Loucy (cell line): ENCODE results near the gene DDX39A.

Experiments used
- H2AFZ ChIP-seq: fragments of 200-600 bp; sonication (generic); 2 replicates; pipeline ENCODE4 v1.6.0; 2016; ENCODE audit warnings: antibody characterized with exemption, mild to moderate bottlenecking, low read length, moderate library complexity
- H3F3A ChIP-seq: fragments of 200-600 bp; 2 replicates; pipeline ENCODE4 v1.6.0; 2016; ENCODE audit warnings: antibody characterized with exemption, low read depth, mild to moderate bottlenecking
- H3K27me3 ChIP-seq: fragments of 200-600 bp; sonication (generic); 2 replicates; pipeline ENCODE4 v1.6.1; 2014; ENCODE audit warnings: low read length, mild to moderate bottlenecking; ENCODE audit not compliant: insufficient read depth, poor library complexity, severe bottlenecking
- H3K36me3 ChIP-seq: fragments of 200-600 bp; sonication (generic); 2 replicates; pipeline ENCODE4 v1.6.1; 2016; ENCODE audit warnings: low read length; ENCODE audit not compliant: insufficient read depth
- H3K4me1 ChIP-seq: fragments of 200-600 bp; sonication (generic); 2 replicates; pipeline ENCODE4 v1.5.1; 2014; ENCODE audit warnings: low read length, mild to moderate bottlenecking; ENCODE audit not compliant: insufficient read depth, poor library complexity, severe bottlenecking
- H3K4me2 ChIP-seq: fragments of 200-600 bp; sonication (generic); 2 replicates; pipeline ENCODE4 v1.6.0; 2014; ENCODE audit warnings: antibody characterized with exemption, low read length, low read depth, mild to moderate bottlenecking; ENCODE audit not compliant: poor library complexity, severe bottlenecking
- H3K4me3 ChIP-seq: fragments of 200-600 bp; sonication (generic); 2 replicates; pipeline ENCODE4 v1.5.1; 2014; ENCODE audit warnings: low read length, mild to moderate bottlenecking, mixed read lengths; ENCODE audit not compliant: poor library complexity, severe bottlenecking
- H3K79me2 ChIP-seq: fragments of 200-600 bp; sonication (generic); 2 replicates; pipeline ENCODE4 v1.6.1; 2014; ENCODE audit warnings: low read length; ENCODE audit not compliant: insufficient read depth
- H3K9ac ChIP-seq: fragments of 200-600 bp; sonication (generic); 2 replicates; pipeline ENCODE4 v1.6.0; 2014; ENCODE audit warnings: mild to moderate bottlenecking, low read depth, low read length, moderate library complexity; ENCODE audit not compliant: poor library complexity, severe bottlenecking
- H3K9me2 ChIP-seq: fragments of 200-600 bp; sonication (generic); replicated peaks from 2 replicates; pipeline ENCODE4 v1.6.1; 2016; ENCODE audit warnings: low read depth, low read length, mixed read lengths
- H3K9me3 ChIP-seq: fragments of 200-600 bp; sonication (generic); 2 replicates; pipeline ENCODE4 v1.6.1; 2014; ENCODE audit warnings: mild to moderate bottlenecking, antibody characterized with exemption, low read length, low read depth; ENCODE audit not compliant: insufficient read depth
- H4K20me1 ChIP-seq: fragments of 200-600 bp; sonication (generic); 2 replicates; pipeline ENCODE4 v1.6.0; 2014; ENCODE audit warnings: antibody characterized with exemption, low read length, mild to moderate bottlenecking; ENCODE audit not compliant: insufficient read depth, poor library complexity, severe bottlenecking
- CTCF ChIP-seq: fragments of 200-600 bp; sonication (generic); conservative IDR thresholded peaks from 2 replicates; pipeline ENCODE4 v1.5.1; 2014; ENCODE audit warnings: mild to moderate bottlenecking, antibody characterized with exemption, low read length
- EZH2phosphoT487 ChIP-seq: fragments of 200-600 bp; IDR thresholded peaks from 2 replicates; pipeline ENCODE4 v1.6.1; 2018; ENCODE audit warnings: antibody characterized with exemption, mild to moderate bottlenecking, moderate library complexity, borderline replicate concordance

DDX39A gene

DNA sequence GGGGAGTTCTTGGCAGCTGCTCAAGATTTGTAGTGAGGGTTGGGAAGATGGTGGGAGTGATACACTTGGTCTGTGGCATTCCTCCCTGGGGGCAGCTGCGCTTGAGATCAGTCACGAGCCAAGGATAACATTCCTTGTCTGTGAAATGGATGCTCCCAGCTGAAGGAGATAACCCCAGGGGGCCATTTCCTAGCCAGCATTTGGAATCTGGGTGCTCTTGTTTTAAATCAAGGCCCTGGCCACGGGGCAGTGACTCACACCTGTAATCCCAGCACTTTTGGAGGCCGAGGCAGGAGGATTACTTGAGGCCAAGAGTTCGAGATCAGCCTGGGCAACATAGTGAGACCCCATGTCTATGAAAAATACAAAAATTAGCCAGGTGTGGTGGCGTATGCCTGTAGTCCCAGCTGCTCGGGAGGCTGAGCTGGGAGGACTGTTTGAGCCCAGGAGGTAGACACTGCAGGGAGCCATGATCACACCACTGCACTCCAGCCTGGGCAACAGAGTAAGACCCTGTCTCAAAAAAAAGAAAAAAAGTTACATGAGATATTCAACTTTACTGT lies 18.5 kb upstream of the DDX39A start:
- Histone ChIP-seq H3K9me3 (no peaks in the 10 kb centered on the region), H2AFZ (no peak overlapping the region), H3K4me2 (no peak overlapping the region), H3K79me2 (peaks cover 80% of the 10 kb centered on the region), H4K20me1 (peaks cover 27% of the 10 kb centered on the region), H3K27me3 (no peaks in the 10 kb centered on the region), H3K9ac (no peak overlapping the region), H3K4me1 (peaks cover 44% of the 10 kb centered on the region), H3F3A (no peaks in the 10 kb centered on the region), H3K9me2 (no peaks in the 10 kb centered on the region), H3K4me3 (no peak overlapping the region), H3K36me3 (peaks cover 4% of the 10 kb centered on the region; the same call in 1 of the 2 replicates)
- TF ChIP-seq EZH2phosphoT487, result no peak
- TF ChIP-seq CTCF, result no peak

- Histone ChIP-seq H3K9me3 (no peaks in the 10 kb centered on the region), H4K20me1 (peaks cover 22% of the 10 kb centered on the region), H3F3A (no peaks in the 10 kb centered on the region), H2AFZ (no peak overlapping the region), H3K4me1 (peaks cover 41% of the 10 kb centered on the region), H3K9me2 (no peaks in the 10 kb centered on the region), H3K4me3 (peak overlapping the region; percentile 93), H3K4me2 (peak overlapping the region; percentile 96), H3K9ac (no peak overlapping the region), H3K27me3 (no peaks in the 10 kb centered on the region), H3K79me2 (peaks cover 69% of the 10 kb centered on the region), H3K36me3 (no peaks in the 10 kb centered on the region)
- TF ChIP-seq EZH2phosphoT487 (no peak), CTCF (no peak)
These were observed 16.3 kb upstream of the DDX39A start for GRCh38 chr19:14435320-14436050.

- H3K9me2 ChIP-seq, result no peaks in the 10 kb centered on the region
- H3K79me2 ChIP-seq, result peaks cover 65% of the 10 kb centered on the region
- H3K36me3 ChIP-seq, result no peaks in the 10 kb centered on the region
- H2AFZ ChIP-seq, result no peak overlapping the region
- H3F3A ChIP-seq, result no peaks in the 10 kb centered on the region
- H3K9ac ChIP-seq, result peak overlapping the region; percentile 89
- H3K9me3 ChIP-seq, result no peaks in the 10 kb centered on the region
- peaks cover 21% of the 10 kb centered on the region for H4K20me1 ChIP-seq
- H3K4me2 ChIP-seq, result peak overlapping the region; percentile 96
- peak overlapping the region; percentile 93 for H3K4me3 ChIP-seq
- TF ChIP-seq CTCF, result no peak
- TF ChIP-seq EZH2phosphoT487, result no peak
- no peaks in the 10 kb centered on the region for H3K27me3 ChIP-seq
- peaks cover 35% of the 10 kb centered on the region for H3K4me1 ChIP-seq
These were observed 15.6 kb upstream of the DDX39A start for GRCh38 chr19:14434543-14435319.
